ENCODE data around the gene ARPC1A.
"Not testable (repeated sequence)": the region's sequence is repeated elsewhere in the genome, so short reads cannot be mapped to it uniquely, and the experiment has no call there.

ARPC1A gene

DNA sequence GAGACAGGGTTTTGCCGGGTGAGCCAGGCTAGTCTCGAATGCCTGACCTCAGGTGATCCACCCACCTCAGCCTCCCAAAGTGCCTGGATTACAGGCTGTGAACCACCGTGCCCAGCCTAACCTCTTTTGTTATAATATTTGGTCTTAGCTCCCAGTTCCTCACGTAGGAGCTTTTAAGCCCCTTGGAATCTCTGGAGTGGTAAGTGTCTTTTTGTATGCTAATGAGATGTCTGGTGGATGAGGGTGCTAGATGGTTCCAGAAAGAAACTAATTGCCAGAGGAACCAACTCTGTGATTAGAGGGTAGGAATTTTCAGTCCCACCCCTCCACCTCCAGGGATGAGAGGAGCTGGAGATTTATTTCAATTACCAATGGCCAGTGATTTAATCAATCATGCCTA, 5.3 kb upstream of the ARPC1A start:
- no peak for DNase-seq (ENCODE audit: low read depth in 2 of 2, low spot score in 1 of 2)

DNA sequence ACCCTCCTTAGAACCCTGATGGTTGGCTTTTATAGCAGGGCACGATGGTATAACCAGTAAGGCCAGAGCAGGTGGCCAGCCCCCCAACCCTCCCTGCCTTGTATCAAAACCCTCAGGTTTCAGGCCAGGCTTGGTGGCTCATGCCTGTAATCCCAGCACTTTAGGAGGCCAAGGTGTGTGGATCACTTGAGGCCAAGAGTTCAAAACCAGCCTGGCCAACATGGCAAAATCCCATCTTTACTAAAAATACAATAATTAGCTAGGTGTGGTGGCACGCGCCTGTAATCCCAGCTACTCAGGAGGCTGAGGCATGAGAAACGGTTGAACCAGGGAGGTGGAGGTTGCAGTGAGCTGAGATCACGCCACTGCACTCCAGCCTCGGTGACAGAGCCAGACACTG, 3.0 kb upstream of the ARPC1A start:
- not testable (repeated sequence) for DNase-seq (ENCODE audit: low read depth in 2 of 2, low spot score in 1 of 2)

DNA sequence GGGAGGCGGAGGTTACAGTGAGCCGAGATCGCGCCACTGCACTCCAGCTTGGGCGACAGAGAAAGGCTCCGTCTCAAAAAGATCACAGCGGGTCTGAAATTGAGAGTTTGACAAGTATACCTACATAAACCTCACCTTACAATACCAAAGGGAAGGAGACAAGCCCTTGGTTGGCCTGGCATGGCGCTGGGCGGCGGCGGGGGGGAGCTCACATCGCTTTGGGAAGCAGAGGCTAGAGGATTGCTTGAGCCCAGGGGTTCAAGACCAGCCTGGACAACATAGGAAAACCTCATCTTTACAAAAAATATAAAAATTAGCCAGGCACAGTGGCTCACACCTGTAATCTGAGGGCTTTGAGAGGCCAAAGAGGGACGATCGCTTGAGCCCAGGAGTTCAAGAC, 1.1 kb upstream of the ARPC1A start:
- DNase-seq (ENCODE audit: low read depth in 2 of 2, low spot score in 1 of 2), result no peak

- no peak for DNase-seq (ENCODE audit: low read depth in 2 of 2, low spot score in 1 of 2)
These were observed 651 bp upstream of the ARPC1A start for GRCh38 chr7:99325001-99325493.

- DNase-seq (ENCODE audit: low read depth in 2 of 2, low spot score in 1 of 2), result no peak
These were observed 697 bp downstream of the ARPC1A start for GRCh38 chr7:99326408-99326782.

DNA sequence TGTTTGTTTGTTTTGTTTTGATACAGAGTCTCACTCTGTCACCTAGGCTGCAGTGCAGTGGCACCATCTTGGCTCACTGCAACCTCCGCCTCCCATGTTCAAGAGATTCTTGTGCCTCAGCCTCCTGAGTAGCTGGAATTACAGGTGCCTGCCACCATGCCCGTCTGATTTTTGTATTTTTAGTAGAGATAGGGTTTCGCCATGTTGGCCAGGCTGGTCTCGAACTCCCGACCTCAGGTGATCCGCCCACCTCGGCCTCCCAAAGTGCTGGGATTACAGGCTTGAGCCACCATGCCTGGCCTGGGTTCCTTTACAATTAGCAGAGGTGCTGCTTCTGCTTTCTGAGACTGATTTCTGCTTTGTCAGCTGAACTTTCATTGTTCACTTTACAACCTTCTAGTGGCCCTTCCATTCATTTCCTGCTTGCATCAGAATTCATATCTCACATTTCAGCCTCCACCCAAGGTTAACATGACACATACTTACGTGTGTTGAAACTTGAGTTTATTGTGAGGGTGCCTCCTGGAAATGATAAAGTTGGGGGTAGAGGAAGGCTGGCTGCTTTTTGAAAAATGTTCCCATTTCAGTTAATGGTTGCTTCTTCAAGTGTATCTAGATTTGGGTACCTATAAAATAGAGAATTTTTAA, 4.7 kb downstream of the ARPC1A start:
- DNase-seq (ENCODE audit: low read depth in 2 of 2, low spot score in 1 of 2), result not testable (repeated sequence)

DNA sequence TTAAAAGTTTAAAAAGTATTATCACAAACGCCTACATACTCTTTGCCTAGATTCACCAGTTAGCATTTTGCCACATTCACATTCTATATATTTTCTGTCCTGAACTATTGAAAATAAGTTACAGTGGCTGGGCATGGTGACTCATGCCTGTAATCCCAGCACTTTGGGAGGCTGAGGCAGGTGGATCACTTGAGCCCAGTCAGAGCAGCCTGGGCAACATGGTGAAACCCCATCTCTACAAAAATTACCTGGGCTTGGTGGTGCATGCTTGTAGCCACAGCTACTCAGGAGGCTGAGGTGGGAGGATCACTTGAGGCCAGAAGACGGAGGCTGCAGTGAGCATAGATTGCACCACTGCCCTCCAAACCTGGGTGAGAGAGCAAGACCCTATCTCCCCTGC, 5.3 kb downstream of the ARPC1A start:
- DNase-seq (ENCODE audit: low read depth in 2 of 2, low spot score in 1 of 2), result no peak

- DNase-seq (ENCODE audit: low read depth in 2 of 2, low spot score in 1 of 2), result no peak
These were observed 13.9 kb downstream of the ARPC1A start for GRCh38 chr7:99339595-99339994.

- no peak for DNase-seq (ENCODE audit: low read depth in 2 of 2, low spot score in 1 of 2)
These were observed 15.0 kb downstream of the ARPC1A start for GRCh38 chr7:99340659-99341058.

GRCh38 chr7:99344061-99344647, 18.5 kb downstream of the ARPC1A start:
- no peak for DNase-seq (ENCODE audit: low read depth in 2 of 2, low spot score in 1 of 2)

DNA sequence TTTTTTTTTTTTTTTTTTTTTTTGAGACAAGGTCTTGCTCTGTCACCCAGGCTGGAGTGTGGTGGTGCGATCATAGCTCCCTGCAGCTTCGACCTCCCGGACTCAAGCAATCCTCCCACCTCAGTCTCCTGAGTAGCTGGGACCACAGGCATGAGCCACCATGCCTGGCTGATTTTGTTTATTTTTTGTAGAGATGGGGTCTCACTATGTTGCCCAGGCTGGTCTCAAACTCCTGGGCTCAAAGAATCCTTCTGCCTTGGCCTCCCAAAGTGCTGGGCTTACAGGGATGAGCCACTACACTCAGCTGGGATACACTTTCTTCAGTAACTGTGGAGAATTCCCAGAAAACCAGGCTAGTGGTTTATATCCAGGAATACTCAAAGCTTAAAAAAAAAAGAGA, 24.9 kb downstream of the ARPC1A start:
- not testable (repeated sequence) for DNase-seq (ENCODE audit: low read depth in 2 of 2, low spot score in 1 of 2)

DNA sequence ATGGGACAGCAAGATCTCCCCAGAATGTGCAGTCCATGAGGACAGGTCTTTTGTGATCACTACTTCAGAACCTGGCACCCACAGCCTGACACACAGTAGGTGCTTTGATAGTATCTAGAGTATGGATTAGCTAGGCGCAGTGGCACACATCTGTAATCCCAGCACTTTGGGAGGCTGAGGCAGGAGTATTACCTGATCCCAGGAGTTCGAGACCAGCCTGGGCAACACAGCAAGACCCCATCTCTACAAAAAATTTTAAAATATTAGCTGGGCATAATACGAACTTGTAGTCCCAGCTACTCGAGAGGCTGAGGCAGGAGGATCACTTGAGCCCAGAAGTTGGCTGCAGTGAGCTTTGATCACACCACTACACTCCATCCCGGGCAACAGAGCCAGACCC, 26.5 kb downstream of the ARPC1A start:
- no peak for DNase-seq (ENCODE audit: low read depth in 2 of 2, low spot score in 1 of 2)

GRCh38 chr7:99355098-99355497, 29.4 kb downstream of the ARPC1A start:
- DNase-seq (ENCODE audit: low read depth in 2 of 2, low spot score in 1 of 2), result no peak

DNA sequence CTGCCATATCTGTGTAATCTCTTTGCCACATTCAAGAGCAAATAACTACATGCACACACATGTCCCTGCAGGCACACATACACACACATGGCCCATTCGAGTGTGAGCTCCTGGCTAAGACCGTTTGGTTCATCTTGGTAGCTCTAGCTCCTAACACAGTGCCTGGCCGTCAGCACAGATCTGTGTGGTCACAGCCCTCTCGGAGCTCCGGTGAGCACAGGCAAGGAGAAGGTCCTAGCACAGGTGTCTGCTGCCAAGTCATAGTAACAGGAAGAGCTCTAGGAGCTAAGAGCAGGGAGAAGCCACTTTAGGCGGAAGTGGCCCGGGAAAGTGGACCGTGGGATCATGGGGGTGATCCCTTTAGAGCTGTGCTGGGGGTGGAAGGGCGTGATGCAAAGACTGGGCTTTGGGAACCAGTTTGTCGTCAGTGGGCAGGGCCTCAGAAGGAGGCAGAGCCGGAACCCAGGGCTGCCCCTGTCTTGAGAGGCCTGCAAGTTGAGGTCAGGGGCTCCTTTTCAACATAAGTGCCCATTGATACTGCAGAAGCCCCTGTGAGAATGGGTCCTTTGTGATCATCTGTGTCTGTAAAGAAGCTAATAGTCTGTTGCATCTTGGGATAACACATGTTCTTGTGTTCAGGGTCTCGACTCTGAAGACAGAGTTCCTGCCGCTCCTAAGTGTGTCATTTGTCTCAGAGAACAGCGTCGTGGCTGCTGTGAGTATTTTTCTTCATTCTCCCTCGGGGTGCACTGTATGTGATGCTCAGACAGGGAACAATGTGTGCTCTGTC, 32.2 kb downstream of the ARPC1A start:
- no peak for DNase-seq (ENCODE audit: low read depth in 2 of 2, low spot score in 1 of 2)

DNA sequence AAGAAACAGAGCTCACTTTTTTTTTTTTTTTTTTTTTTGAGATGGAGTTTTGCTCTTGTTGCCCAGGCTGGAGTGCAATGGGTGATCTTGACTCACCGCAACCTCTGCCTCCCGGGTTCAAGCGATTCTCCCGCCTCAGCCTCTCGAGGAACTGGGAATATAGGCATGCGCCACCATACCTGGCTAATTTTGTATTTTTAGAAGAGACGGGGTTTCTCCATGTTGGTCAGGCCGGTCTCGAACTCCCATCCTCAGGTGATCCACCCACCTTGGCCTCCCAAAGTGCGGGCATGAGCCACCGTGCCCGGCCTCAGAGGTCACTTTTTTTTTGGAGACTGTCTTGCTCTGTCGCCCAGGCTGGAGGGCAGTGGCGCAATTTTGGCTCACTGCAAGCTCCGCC, 32.8 kb downstream of the ARPC1A start:
- not testable (repeated sequence) for DNase-seq (ENCODE audit: low read depth in 2 of 2, low spot score in 1 of 2)

GRCh38 chr7:99359465-99360154, 33.9 kb downstream of the ARPC1A start:
- no peak for DNase-seq (ENCODE audit: low read depth in 2 of 2, low spot score in 1 of 2)

DNA sequence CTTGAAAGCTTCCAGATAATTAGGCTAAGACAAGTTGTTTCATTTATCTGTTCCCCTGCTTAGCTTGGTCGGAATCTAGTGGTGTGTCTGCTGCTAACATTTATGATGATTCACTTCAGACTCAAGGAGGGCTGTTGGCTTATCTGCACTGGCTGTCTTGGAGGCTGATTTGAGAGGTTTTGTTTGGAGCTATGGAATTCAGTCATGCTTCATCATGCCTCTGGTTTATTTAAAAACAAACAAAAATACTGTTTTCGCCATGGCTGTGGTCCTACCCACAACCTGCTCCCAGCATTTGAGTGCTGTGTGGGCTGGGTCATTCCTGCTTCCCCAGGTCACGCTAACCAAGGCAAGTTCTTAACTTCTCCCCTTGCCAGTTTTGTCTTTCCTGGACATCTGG, 37.1 kb downstream of the ARPC1A start:
- DNase-seq (ENCODE audit: low read depth in 2 of 2, low spot score in 1 of 2), result no peak

DNA sequence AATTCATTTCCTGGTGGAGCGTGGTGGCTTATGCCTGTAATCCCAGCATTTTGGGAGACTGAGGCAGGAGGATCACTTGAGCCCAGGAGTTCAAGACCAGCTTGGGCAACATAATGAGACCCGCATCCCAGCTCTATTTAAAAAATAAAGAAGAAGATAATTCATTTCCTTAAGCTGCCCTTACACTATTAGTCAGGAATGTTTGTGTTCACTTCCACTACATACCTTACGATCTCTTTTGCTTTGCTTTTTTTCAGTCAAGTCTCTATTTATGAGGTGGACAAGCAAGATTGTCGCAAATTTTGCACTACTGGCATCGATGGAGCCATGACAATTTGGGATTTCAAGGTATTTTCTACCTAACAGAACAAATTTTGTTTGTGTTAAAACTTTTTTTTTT, 37.6 kb downstream of the ARPC1A start:
- no peak for DNase-seq (ENCODE audit: low read depth in 2 of 2, low spot score in 1 of 2)

DNA sequence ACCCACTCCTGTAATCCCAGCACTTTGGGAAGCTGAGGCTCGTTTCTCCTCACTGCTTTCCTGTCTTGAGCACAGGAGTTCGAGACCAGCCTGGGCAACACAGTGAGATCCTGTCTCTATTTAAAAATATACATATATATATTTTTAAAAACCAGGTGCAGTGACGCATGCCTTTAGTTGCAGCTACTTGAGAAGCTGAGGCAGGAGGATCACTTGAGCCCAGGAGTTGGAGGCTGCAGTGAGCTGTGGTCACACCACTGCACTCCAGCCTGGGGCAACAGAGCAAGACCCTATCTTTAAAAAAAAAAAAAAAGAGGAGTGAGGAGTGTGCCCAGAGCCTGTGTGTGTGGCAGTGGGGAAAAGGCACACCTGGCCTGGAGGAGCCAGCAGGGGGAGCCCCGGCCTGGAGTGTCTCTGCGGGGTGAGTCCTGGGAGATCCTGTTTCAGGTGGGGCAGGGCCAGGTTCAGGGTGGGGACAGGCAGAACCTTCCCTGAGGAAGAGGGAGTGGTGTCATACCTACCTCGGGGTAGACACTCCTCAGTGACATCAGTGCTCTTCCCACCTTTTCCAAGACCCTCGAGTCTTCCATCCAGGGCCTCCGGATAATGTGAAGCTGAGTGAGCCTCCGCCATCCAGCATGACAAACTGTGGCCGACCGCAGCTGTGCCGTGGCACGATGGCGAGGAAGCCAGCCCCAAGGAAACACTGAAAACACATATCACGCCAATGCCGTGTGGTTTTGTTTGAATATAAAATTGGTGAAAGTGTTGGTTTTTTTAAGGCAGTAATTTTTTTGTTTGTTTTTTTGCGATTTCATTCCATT, 39.8 kb downstream of the ARPC1A start:
- peak in 1 of 2 donors; percentile 47 for DNase-seq (ENCODE audit: low read depth in 2 of 2, low spot score in 1 of 2)

GRCh38 chr7:99366646-99367045, 40.9 kb downstream of the ARPC1A start:
- DNase-seq (ENCODE audit: low read depth in 2 of 2, low spot score in 1 of 2), result no peak
